Measurements from ENCODE around the gene CCDC8.
A peak's percentile ranks its signal among the peaks of the same experiment; 100 is the strongest.

The CCDC8 gene

DNA sequence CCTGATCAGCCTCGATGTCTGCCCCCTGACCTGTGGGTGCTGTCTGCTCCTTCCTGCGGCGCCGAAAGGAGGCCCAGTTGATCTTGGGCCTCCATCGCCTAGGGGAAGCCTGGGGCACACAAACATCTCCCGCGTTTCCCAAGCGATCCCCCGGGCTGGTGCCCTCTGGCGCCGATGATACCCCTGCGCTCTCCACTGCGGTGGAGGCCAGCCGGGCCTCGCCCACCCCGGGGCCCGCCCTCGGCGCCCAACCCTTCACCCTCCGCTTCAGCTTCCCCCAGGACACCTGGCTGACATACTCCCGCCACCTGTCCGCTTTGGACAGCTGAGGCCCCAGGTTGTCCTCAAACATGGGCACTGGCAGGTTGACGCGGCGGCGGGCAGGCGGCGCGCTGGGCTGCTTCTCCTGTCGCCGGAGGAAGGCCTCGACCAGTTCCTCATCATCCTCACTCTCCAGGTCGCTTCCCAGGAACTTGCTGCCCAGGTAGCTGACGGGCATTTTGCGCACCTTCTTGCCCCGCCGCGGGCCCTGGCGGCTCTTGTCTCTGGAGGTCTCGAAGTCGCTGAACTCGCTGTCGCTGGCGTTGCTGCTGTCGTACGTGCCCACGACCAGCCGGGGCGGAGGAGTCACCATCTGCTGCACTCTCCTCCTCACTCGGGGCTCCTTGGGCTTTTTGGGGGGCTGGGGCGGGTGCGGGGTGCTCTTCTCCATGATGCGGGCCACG, 1.3 kb downstream of the CCDC8 start:
- peak overlapping the region; percentile 79 for H3K4me3 ChIP-seq (ENCODE audit: low read depth, low read length)
- H3K36me3 ChIP-seq (ENCODE audit: control insufficient read depth in 1 of 2, insufficient read depth in 2 of 2, low read length in 2 of 2) = peaks cover 0 to 4% of the 10 kb centered on the region in 2 experiments
- H3K9me3 ChIP-seq (ENCODE audit: insufficient read depth, low read depth, low read length) = no peaks in the 10 kb centered on the region
- H2BK12ac ChIP-seq (ENCODE audit: low read length) = no peak overlapping the region
- H3K23ac ChIP-seq (ENCODE audit: low read length) = no peak overlapping the region
- peak overlapping the region; percentile 8 for H2AK5ac ChIP-seq (ENCODE audit: low read length)
- peak overlapping the region; percentile 92 for H3K18ac ChIP-seq (ENCODE audit: low read length)
- H3K4me2 ChIP-seq (ENCODE audit: low read length) = peak overlapping the region; percentile 94
- no peak overlapping the region for H2BK5ac ChIP-seq (ENCODE audit: low read depth, low read length, poor library complexity)
- no peak for DNase-seq
- H3K4me1 ChIP-seq (ENCODE audit: control insufficient read depth in 1 of 2, insufficient read depth in 2 of 2, low read length in 2 of 2) = peaks cover 25 to 33% of the 10 kb centered on the region in 2 experiments
- peak overlapping the region; percentile 2 for H3K14ac ChIP-seq (ENCODE audit: low read length)
- no CpG with 5 or more reads among the region's 54 CpGs for WGBS (ENCODE audit: extremely low coverage, insufficient coverage, insufficient read length)
- peaks cover 15% of the 10 kb centered on the region for H3K79me1 ChIP-seq (ENCODE audit: low read length)
- no peaks in the 10 kb centered on the region for H3K27me3 ChIP-seq (ENCODE audit: insufficient read depth, low read length)
- peaks cover 17% of the 10 kb centered on the region for H3K79me2 ChIP-seq (ENCODE audit: control insufficient read depth, insufficient read depth, low read length, poor library complexity)
- no peak overlapping the region for H3K27ac ChIP-seq (ENCODE audit: low read depth, low read length)
- H3K9ac ChIP-seq (ENCODE audit: low read length) = peak overlapping the region; percentile 5
- H3K4ac ChIP-seq (ENCODE audit: low read depth, low read length) = peak overlapping the region; percentile 81
- no peak overlapping the region for H4K8ac ChIP-seq (ENCODE audit: low read depth, low read length)
- H4K91ac ChIP-seq (ENCODE audit: low read depth, low read length) = peak overlapping the region; percentile 88
- peak overlapping the region; percentile 48 for H2BK120ac ChIP-seq (ENCODE audit: insufficient read depth, low read length, poor library complexity)
- no peak overlapping the region for H2AFZ ChIP-seq (ENCODE audit: insufficient read depth, low read length, poor library complexity)
- peak overlapping the region; percentile 35 for H4K12ac ChIP-seq (ENCODE audit: low read depth, low read length)

DNA sequence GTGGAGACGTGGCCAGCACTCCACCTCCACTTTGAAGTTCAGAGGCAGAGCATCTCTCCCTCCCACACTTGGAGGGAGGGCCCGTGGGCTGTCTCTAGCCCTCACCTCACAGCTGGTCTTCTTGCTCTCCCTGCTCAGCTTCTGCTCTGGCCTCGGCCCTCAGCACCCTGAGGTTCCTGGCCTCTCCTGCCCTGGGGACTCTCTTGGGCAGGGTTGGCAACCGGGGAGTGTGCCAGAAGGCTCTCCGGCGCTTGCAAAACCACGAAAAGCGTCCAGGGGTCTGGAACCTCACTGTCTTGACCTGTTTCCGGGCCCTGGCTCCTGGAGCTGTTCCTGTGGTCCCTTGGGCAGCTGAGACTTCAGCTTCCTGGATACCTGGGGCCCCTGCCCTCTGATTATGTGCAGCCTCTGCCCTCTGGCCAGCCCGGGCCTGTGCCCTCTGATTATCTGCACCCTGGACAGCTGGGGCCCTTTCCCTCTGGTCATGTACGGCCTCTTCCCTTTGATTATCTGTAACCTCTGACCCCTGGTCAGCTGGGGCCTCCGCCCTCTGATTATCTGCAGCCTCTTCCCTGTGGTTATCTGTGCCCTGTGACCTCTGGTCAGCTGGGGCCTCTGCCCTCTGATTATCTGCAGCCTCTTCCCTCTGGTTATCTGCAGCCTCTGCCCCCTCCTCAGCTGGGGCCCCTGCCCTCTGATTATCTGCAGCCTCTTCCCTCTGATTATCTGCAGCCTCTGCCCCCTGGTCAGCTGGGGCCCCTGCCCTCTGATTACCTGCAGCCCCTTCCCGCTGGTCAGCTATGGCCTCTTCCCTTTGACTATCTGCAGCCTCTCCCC, 2.1 kb downstream of the CCDC8 start:
- H3K4me1 ChIP-seq (ENCODE audit: control insufficient read depth in 1 of 2, insufficient read depth in 2 of 2, low read length in 2 of 2) = peaks cover 25 to 33% of the 10 kb centered on the region in 2 experiments
- no peak overlapping the region for H3K9ac ChIP-seq (ENCODE audit: low read length)
- no CpG with 5 or more reads among the region's 13 CpGs for WGBS (ENCODE audit: extremely low coverage, insufficient coverage, insufficient read length)
- no peak overlapping the region for H2BK5ac ChIP-seq (ENCODE audit: low read depth, low read length, poor library complexity)
- H3K27ac ChIP-seq (ENCODE audit: low read depth, low read length) = no peak overlapping the region
- no peak overlapping the region for H3K4me3 ChIP-seq (ENCODE audit: low read depth, low read length)
- no peak overlapping the region for H3K14ac ChIP-seq (ENCODE audit: low read length)
- peaks cover 14% of the 10 kb centered on the region for H3K79me1 ChIP-seq (ENCODE audit: low read length)
- H4K12ac ChIP-seq (ENCODE audit: low read depth, low read length) = peak overlapping the region; percentile 34
- H3K18ac ChIP-seq (ENCODE audit: low read length) = peak overlapping the region; percentile 92
- no peaks in the 10 kb centered on the region for H3K27me3 ChIP-seq (ENCODE audit: insufficient read depth, low read length)
- H2AK5ac ChIP-seq (ENCODE audit: low read length) = peak overlapping the region; percentile 8
- H4K8ac ChIP-seq (ENCODE audit: low read depth, low read length) = no peak overlapping the region
- no peaks in the 10 kb centered on the region for H3K9me3 ChIP-seq (ENCODE audit: insufficient read depth, low read depth, low read length)
- peaks cover 17% of the 10 kb centered on the region for H3K79me2 ChIP-seq (ENCODE audit: control insufficient read depth, insufficient read depth, low read length, poor library complexity)
- no peak overlapping the region for H2BK12ac ChIP-seq (ENCODE audit: low read length)
- H3K4ac ChIP-seq (ENCODE audit: low read depth, low read length) = peak overlapping the region; percentile 81
- DNase-seq = no peak
- H2AFZ ChIP-seq (ENCODE audit: insufficient read depth, low read length, poor library complexity) = no peak overlapping the region
- H4K91ac ChIP-seq (ENCODE audit: low read depth, low read length) = no peak overlapping the region
- peak overlapping the region; percentile 3 for H2BK120ac ChIP-seq (ENCODE audit: insufficient read depth, low read length, poor library complexity)
- H3K4me2 ChIP-seq (ENCODE audit: low read length) = peak overlapping the region; percentile 94
- H3K36me3 ChIP-seq (ENCODE audit: control insufficient read depth in 1 of 2, insufficient read depth in 2 of 2, low read length in 2 of 2) = peaks cover 0 to 4% of the 10 kb centered on the region in 2 experiments
- no peak overlapping the region for H3K23ac ChIP-seq (ENCODE audit: low read length)

DNA sequence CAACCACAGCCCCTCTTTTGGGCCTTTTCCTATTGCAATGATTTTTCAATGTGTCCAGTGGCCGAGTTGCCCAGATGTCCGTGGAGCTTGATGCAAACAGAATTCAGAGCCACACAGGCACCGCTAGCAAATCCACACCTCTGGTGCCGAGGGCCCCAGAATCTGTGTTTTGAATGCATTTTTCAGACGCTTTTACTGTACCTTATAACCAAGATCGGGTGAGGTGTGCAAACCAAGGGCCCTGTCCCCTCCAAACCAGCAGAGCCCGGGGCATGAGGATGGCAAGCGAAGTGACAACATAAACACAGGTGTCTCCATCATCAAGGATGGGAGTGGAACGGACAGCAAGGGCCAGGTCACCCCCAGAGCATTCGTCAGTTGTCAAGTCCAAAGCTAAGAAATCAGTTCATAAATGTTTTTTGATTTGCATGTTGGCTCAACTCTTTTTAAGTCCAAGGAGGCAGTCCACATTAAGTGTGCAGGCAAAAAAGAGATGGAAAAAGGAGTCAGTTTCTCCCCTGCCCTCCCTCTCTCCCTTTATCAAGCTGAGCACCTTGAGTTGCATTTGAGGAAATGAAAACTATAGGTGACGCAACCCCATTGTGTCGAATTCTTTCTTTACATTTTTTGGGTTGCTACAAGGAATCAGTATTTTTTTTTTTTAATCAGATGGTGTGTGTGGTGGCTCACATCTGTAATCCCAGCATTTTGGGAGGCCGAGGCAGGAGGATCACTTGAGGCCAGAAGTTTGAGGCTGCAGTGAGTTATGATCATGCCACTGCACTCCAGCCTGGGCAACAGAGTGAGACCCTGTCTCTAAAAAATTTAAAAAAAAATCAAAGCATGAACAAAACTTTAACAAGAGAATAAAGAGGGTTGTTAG, 2.9 kb downstream of the CCDC8 start:
- Histone ChIP-seq H3K14ac (ENCODE audit: low read length) (no peak overlapping the region), H3K79me1 (ENCODE audit: low read length) (peaks cover 14% of the 10 kb centered on the region), H2AFZ (ENCODE audit: insufficient read depth, low read length, poor library complexity) (no peak overlapping the region), H3K9ac (ENCODE audit: low read length) (no peak overlapping the region), H3K36me3 (ENCODE audit: control insufficient read depth in 1 of 2, insufficient read depth in 2 of 2, low read length in 2 of 2) (peaks cover 0 to 4% of the 10 kb centered on the region in 2 experiments), H3K27me3 (ENCODE audit: insufficient read depth, low read length) (no peaks in the 10 kb centered on the region), H3K23ac (ENCODE audit: low read length) (no peak overlapping the region), H2BK12ac (ENCODE audit: low read length) (no peak overlapping the region), H3K4ac (ENCODE audit: low read depth, low read length) (no peak overlapping the region), H4K8ac (ENCODE audit: low read depth, low read length) (no peak overlapping the region), H3K4me2 (ENCODE audit: low read length) (no peak overlapping the region), H3K4me3 (ENCODE audit: low read depth, low read length) (no peak overlapping the region), H3K18ac (ENCODE audit: low read length) (no peak overlapping the region), H4K91ac (ENCODE audit: low read depth, low read length) (no peak overlapping the region), H4K12ac (ENCODE audit: low read depth, low read length) (no peak overlapping the region), H2AK5ac (ENCODE audit: low read length) (no peak overlapping the region), H3K4me1 (ENCODE audit: control insufficient read depth in 1 of 2, insufficient read depth in 2 of 2, low read length in 2 of 2) (peaks cover 21 to 31% of the 10 kb centered on the region in 2 experiments), H3K9me3 (ENCODE audit: insufficient read depth, low read depth, low read length) (no peaks in the 10 kb centered on the region), H2BK120ac (ENCODE audit: insufficient read depth, low read length, poor library complexity) (no peak overlapping the region), H2BK5ac (ENCODE audit: low read depth, low read length, poor library complexity) (no peak overlapping the region), H3K79me2 (ENCODE audit: control insufficient read depth, insufficient read depth, low read length, poor library complexity) (peaks cover 17% of the 10 kb centered on the region), H3K27ac (ENCODE audit: low read depth, low read length) (no peak overlapping the region)
- no CpG with 5 or more reads among the region's 13 CpGs for WGBS (ENCODE audit: extremely low coverage, insufficient coverage, insufficient read length)
- DNase-seq = no peak

DNA sequence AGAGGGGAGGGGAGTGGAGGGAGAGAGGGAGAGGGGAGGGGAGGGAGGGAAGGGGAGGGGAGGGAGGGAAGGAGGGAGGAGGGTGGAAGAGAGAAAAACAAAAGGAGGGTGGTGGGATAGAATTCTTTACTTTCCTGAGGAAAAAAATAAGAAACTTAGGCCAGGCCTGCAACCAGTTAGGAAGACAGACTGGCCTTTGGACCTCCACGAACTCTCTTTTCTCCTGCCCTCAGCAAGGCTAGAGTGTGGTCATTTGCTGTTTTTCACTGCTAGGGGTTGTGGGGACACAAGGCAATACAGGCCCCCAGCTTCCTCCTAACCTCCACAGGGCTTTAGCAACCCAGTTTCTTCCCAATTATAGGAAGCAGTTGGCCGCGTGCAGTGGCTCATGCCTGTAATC, 4.2 kb downstream of the CCDC8 start:
- Histone ChIP-seq H3K9me3 (ENCODE audit: insufficient read depth, low read depth, low read length) (no peaks in the 10 kb centered on the region), H3K36me3 (ENCODE audit: control insufficient read depth in 1 of 2, insufficient read depth in 2 of 2, low read length in 2 of 2) (peaks cover 0 to 4% of the 10 kb centered on the region in 2 experiments), H2AFZ (ENCODE audit: insufficient read depth, low read length, poor library complexity) (no peak overlapping the region), H4K12ac (ENCODE audit: low read depth, low read length) (no peak overlapping the region), H3K9ac (ENCODE audit: low read length) (no peak overlapping the region), H2BK12ac (ENCODE audit: low read length) (no peak overlapping the region), H2BK5ac (ENCODE audit: low read depth, low read length, poor library complexity) (no peak overlapping the region), H3K23ac (ENCODE audit: low read length) (no peak overlapping the region), H3K4ac (ENCODE audit: low read depth, low read length) (no peak overlapping the region), H2BK120ac (ENCODE audit: insufficient read depth, low read length, poor library complexity) (no peak overlapping the region), H3K79me2 (ENCODE audit: control insufficient read depth, insufficient read depth, low read length, poor library complexity) (peaks cover 17% of the 10 kb centered on the region), H3K27ac (ENCODE audit: low read depth, low read length) (no peak overlapping the region), H3K14ac (ENCODE audit: low read length) (no peak overlapping the region), H4K8ac (ENCODE audit: low read depth, low read length) (no peak overlapping the region), H3K18ac (ENCODE audit: low read length) (no peak overlapping the region), H4K91ac (ENCODE audit: low read depth, low read length) (no peak overlapping the region), H3K79me1 (ENCODE audit: low read length) (peaks cover 21% of the 10 kb centered on the region), H3K4me1 (ENCODE audit: control insufficient read depth in 1 of 2, insufficient read depth in 2 of 2, low read length in 2 of 2) (peaks cover 29 to 39% of the 10 kb centered on the region in 2 experiments), H3K4me3 (ENCODE audit: low read depth, low read length) (no peak overlapping the region), H3K27me3 (ENCODE audit: insufficient read depth, low read length) (no peaks in the 10 kb centered on the region), H3K4me2 (ENCODE audit: low read length) (no peak overlapping the region), H2AK5ac (ENCODE audit: low read length) (no peak overlapping the region)
- no CpG with 5 or more reads among the region's 3 CpGs for WGBS (ENCODE audit: extremely low coverage, insufficient coverage, insufficient read length)
- DNase-seq = no peak

Data from trophoblast cell (in vitro differentiated cells and primary cell).